Measurements from ENCODE around the gene LRMDA. TPM values are rescaled to one million over a fixed set of nuclear protein-coding genes. Genes with fewer than 3 reads are reported as not detected.

Gene LRMDA
- polyA plus RNA-seq, 1 donor (not counting 4 experiments of a cell fraction or from before 2014, with no cell fraction given): not detected

DNA sequence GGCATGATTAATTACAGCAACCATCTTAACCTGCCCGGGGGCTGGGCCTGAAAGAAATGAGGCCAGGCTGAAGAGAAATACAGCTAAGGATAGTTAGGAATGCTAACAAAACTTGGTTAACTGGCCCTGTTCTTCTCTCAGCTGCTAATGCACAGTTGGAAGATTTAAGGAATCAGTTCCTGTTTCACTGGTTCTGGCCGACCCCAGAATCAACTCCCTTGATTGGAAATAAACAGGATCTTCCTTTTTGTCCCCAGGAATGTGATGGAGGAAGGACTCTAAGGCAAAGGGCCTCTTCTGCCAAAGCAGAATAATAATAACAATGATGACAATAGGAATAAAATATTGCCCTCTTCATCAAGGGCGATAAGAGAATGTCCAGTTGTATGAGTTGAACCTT lies 3.5 kb upstream of the LRMDA start:
- peak overlapping the region; percentile 19 for H3K4me2 ChIP-seq (ENCODE audit: control insufficient read depth, extremely low read depth, insufficient read depth, low read depth, low read length)
- H3K4me1 ChIP-seq (ENCODE audit: control insufficient read depth, extremely low read depth, insufficient read depth, low read length): peaks cover 48% of the 10 kb centered on the region

DNA sequence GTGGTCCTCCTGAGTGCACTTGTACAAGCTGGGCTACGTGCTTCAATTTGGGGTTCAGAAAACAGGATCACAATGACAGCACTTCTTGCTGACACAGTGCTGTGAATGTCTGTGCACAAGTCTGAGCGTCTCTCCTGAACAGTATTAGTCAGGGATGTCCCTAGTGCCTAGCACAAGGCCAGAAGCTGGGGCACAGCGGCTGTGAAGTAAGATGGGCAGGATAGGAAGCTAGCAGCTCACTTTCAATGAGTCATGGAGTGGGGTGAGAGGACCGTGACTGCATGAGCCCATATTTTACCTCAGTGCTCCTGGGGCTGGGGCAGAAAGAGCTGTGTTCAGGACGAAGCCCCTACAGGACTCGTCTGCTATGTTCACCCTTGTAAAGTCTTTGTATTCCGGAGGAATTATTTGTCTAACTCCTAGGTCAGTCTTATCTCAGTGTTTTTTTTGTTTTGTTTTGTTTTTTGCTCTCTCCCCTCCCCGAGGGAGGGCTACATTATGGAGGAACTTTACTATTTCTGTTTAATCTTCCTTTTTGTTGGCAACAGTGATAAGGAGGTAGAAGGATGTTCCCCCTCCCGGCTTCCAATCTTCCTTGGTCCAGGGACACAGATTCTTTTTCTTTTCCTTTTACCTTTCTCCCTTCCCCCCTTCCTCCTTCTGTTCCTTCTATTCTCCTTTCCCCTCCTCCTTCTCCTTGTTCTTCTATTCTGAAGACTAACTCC lies 2.8 kb upstream of the LRMDA start:
- Histone ChIP-seq H3K36me3 (ENCODE audit: control insufficient read depth in 2 of 2, extremely low read depth in 1 of 2, insufficient read depth in 2 of 2, low read length in 2 of 2) (no peaks in the 10 kb centered on the region), H3K79me2 (ENCODE audit: control insufficient read depth, insufficient read depth, low read length) (no peaks in the 10 kb centered on the region), H3K9me1 (ENCODE audit: control insufficient read depth, extremely low read depth, insufficient read depth, low read length) (no peaks in the 10 kb centered on the region), H3K4me3 (ENCODE audit: control insufficient read depth in 2 of 3, extremely low read depth in 1 of 3, insufficient read depth in 2 of 3, low read depth in 1 of 3, low read length in 3 of 3) (no peak overlapping the region), H3K9me3 (ENCODE audit: control insufficient read depth, low read depth, low read length) (no peaks in the 10 kb centered on the region), H3K4me1 (ENCODE audit: control insufficient read depth, extremely low read depth, insufficient read depth, low read length) (peaks cover 48% of the 10 kb centered on the region), H2AFZ (ENCODE audit: control insufficient read depth, low read length) (no peak overlapping the region), H3K4me2 (ENCODE audit: control insufficient read depth, extremely low read depth, insufficient read depth, low read depth, low read length) (peak overlapping the region; percentile 19), H3K9ac (ENCODE audit: control insufficient read depth, extremely low read depth, insufficient read depth, low read length) (no peak overlapping the region), H4K20me1 (ENCODE audit: control insufficient read depth, extremely low read depth, insufficient read depth, low read length) (no peaks in the 10 kb centered on the region), H3K27ac (ENCODE audit: control insufficient read depth, insufficient read depth, low read length) (peak overlapping the region; percentile 37), H3K27me3 (ENCODE audit: control insufficient read depth, extremely low read depth, insufficient read depth, low read length) (no peaks in the 10 kb centered on the region)
- FAIRE-seq: peak; percentile 86
- TF ChIP-seq, protein P1, sequence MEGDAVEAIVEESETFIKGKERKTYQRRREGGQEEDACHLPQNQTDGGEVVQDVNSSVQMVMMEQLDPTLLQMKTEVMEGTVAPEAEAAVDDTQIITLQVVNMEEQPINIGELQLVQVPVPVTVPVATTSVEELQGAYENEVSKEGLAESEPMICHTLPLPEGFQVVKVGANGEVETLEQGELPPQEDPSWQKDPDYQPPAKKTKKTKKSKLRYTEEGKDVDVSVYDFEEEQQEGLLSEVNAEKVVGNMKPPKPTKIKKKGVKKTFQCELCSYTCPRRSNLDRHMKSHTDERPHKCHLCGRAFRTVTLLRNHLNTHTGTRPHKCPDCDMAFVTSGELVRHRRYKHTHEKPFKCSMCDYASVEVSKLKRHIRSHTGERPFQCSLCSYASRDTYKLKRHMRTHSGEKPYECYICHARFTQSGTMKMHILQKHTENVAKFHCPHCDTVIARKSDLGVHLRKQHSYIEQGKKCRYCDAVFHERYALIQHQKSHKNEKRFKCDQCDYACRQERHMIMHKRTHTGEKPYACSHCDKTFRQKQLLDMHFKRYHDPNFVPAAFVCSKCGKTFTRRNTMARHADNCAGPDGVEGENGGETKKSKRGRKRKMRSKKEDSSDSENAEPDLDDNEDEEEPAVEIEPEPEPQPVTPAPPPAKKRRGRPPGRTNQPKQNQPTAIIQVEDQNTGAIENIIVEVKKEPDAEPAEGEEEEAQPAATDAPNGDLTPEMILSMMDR (optimal IDR thresholded peaks at IDR 0.05 in 1 of 3, IDR thresholded peaks at IDR 0.05 in 1 of 3, conservative IDR thresholded peaks at IDR 0.05 in 1 of 3; ENCODE audit: extremely low read depth in 1 of 3, insufficient read depth in 2 of 3, low read length in 3 of 3): no peak
- dilution Hi-C loops (cut with MboI; ENCODE audit: extremely low pct_ligation_motif_present, low sequenced_read_pairs): no loop called here
- DNase-seq (ENCODE audit: low read depth, low spot score): no peak

More for the DNA sequence above, 3.5 kb upstream of the LRMDA start:
- H3K79me2 ChIP-seq (ENCODE audit: control insufficient read depth, insufficient read depth, low read length): no peaks in the 10 kb centered on the region
- H3K4me3 ChIP-seq (ENCODE audit: control insufficient read depth in 2 of 3, extremely low read depth in 1 of 3, insufficient read depth in 2 of 3, low read depth in 1 of 3, low read length in 3 of 3): no peak overlapping the region
- H2AFZ ChIP-seq (ENCODE audit: control insufficient read depth, low read length): no peak overlapping the region
- H3K27ac ChIP-seq (ENCODE audit: control insufficient read depth, insufficient read depth, low read length): peak overlapping the region; percentile 37
- TF ChIP-seq EZH2 (IDR thresholded peaks at IDR 0.05; ENCODE audit: low read length): no peak
- TF ChIP-seq, protein P1 (optimal IDR thresholded peaks at IDR 0.05 in 1 of 3, IDR thresholded peaks at IDR 0.05 in 1 of 3, conservative IDR thresholded peaks at IDR 0.05 in 1 of 3; ENCODE audit: extremely low read depth in 1 of 3, insufficient read depth in 2 of 3, low read length in 3 of 3): no peak
- FAIRE-seq: no peak
- no peaks in the 10 kb centered on the region for H3K9me3 ChIP-seq (ENCODE audit: control insufficient read depth, low read depth, low read length)
- dilution Hi-C loops (cut with MboI; ENCODE audit: extremely low pct_ligation_motif_present, low sequenced_read_pairs): no loop called here
- no peak overlapping the region for H3K9ac ChIP-seq (ENCODE audit: control insufficient read depth, extremely low read depth, insufficient read depth, low read length)
- no peaks in the 10 kb centered on the region for H3K36me3 ChIP-seq (ENCODE audit: control insufficient read depth in 2 of 2, extremely low read depth in 1 of 2, insufficient read depth in 2 of 2, low read length in 2 of 2)
- no peaks in the 10 kb centered on the region for H3K9me1 ChIP-seq (ENCODE audit: control insufficient read depth, extremely low read depth, insufficient read depth, low read length)
- no peaks in the 10 kb centered on the region for H4K20me1 ChIP-seq (ENCODE audit: control insufficient read depth, extremely low read depth, insufficient read depth, low read length)
- no peak for DNase-seq (ENCODE audit: low read depth, low spot score)
- H3K27me3 ChIP-seq (ENCODE audit: control insufficient read depth, extremely low read depth, insufficient read depth, low read length): no peaks in the 10 kb centered on the region

Data from keratinocyte (primary cell).